IPS DF 6.9 (cell line): ENCODE measurements around the gene CYB561A3.

Source experiments
- DNase-seq: peaks from one replicate; pipeline ENCODE4 v3.0.0-alpha.2; 2013; ENCODE audit warnings: low read depth, low spot score
- H3K27ac ChIP-seq: one replicate; pipeline ENCODE4 v1.5.1; 2013; ENCODE audit warnings: low read length, control low read depth
- H3K27me3 ChIP-seq: 2 replicates; pipeline ENCODE4 v1.6.1; 2013; ENCODE audit warnings: mild to moderate bottlenecking, low read length; ENCODE audit not compliant: control insufficient read depth, insufficient read depth
- H3K36me3 ChIP-seq: 2 replicates; pipeline ENCODE4 v1.6.1; 2013; ENCODE audit warnings: low read length; ENCODE audit not compliant: control insufficient read depth, insufficient read depth
- H3K4me1 ChIP-seq: 2 replicates; pipeline ENCODE4 v1.6.1; 2013; ENCODE audit warnings: low read length; ENCODE audit not compliant: control insufficient read depth, insufficient read depth
- H3K4me3 ChIP-seq: 2 replicates; pipeline ENCODE4 v1.5.1; 2013; ENCODE audit warnings: mild to moderate bottlenecking, low read length
- H3K9me3 ChIP-seq: 2 replicates; pipeline ENCODE4 v1.6.1; 2013; ENCODE audit warnings: low read length, inconsistent platforms; ENCODE audit not compliant: control insufficient read depth, insufficient read depth
- WGBS: extraction: QIAGEN DNeasy Blood & Tissue Kit; methylation state at CpG from one replicate; pipeline ENCODE4 v1.1.7; 2013; ENCODE audit warnings: mixed read lengths, missing lambda C conversion rate; ENCODE audit not compliant: insufficient read length, insufficient coverage; 5-methylcytosine and 5-hydroxymethylcytosine counted together

CYB561A3 gene

GRCh38 chr11:61361741-61362541, at the start of gene CYB561A3, which contains the start of gene TMEM138:
Gene CYB561A3, minus strand, starts transcription at chr11:61361882. Its CDS starts 5,169 bp downstream, at chr11:61356713.
Gene TMEM138, plus strand, starts transcription at chr11:61362374. Its CDS starts 2,017 bp downstream, at chr11:61364391.
- DNase-seq: peak; percentile 57
- Histone ChIP-seq H3K27ac (no peak within 1 kb of the TSS), H3K36me3 (peaks cover 13% of the 10 kb centered on the region; the same call in 1 of the 2 replicates), H3K27me3 (no peaks in the 10 kb centered on the region), H3K9me3 (no peaks in the 10 kb centered on the region), H3K4me3 (peak within 1 kb of the TSS; percentile 51), H3K4me1 (no peaks in the 10 kb centered on the region)
- WGBS: no CpG with 5 or more reads among the region's 63 CpGs

GRCh38 chr11:61406991-61407728, 45.5 kb upstream of the CYB561A3 start:
- Histone ChIP-seq H3K27me3 (no peaks in the 10 kb centered on the region), H3K36me3 (peaks cover 45% of the 10 kb centered on the region), H3K27ac (no peak overlapping the region), H3K4me3 (no peak overlapping the region), H3K4me1 (no peaks in the 10 kb centered on the region), H3K9me3 (no peaks in the 10 kb centered on the region)
- DNase-seq: no peak
- WGBS: no CpG with 5 or more reads among the region's 5 CpGs

- no peak for DNase-seq
- Histone ChIP-seq H3K27ac (no peak overlapping the region), H3K4me1 (no peaks in the 10 kb centered on the region), H3K27me3 (no peaks in the 10 kb centered on the region), H3K9me3 (no peaks in the 10 kb centered on the region), H3K36me3 (peaks cover 39% of the 10 kb centered on the region), H3K4me3 (no peak overlapping the region)
- no CpG with 5 or more reads among the region's 2 CpGs for WGBS
Observed at GRCh38 chr11:61406067-61406466, 44.4 kb upstream of the CYB561A3 start.

- no peaks in the 10 kb centered on the region for H3K4me1 ChIP-seq
- H3K27me3 ChIP-seq: no peaks in the 10 kb centered on the region
- H3K36me3 ChIP-seq: peaks cover 27% of the 10 kb centered on the region
- no CpG with 5 or more reads among the region's 4 CpGs for WGBS
- no peaks in the 10 kb centered on the region for H3K9me3 ChIP-seq
- no peak overlapping the region for H3K27ac ChIP-seq
- H3K4me3 ChIP-seq: no peak overlapping the region
- no peak for DNase-seq
Observed at GRCh38 chr11:61404641-61405040, 43.0 kb upstream of the CYB561A3 start.

GRCh38 chr11:61404103-61404502, 42.4 kb upstream of the CYB561A3 start:
- H3K27me3 ChIP-seq: no peaks in the 10 kb centered on the region
- no peak overlapping the region for H3K4me3 ChIP-seq
- H3K9me3 ChIP-seq: no peaks in the 10 kb centered on the region
- WGBS: no CpG with 5 or more reads among the region's 5 CpGs
- H3K4me1 ChIP-seq: no peaks in the 10 kb centered on the region
- DNase-seq: no peak
- peaks cover 26% of the 10 kb centered on the region for H3K36me3 ChIP-seq
- H3K27ac ChIP-seq: no peak overlapping the region

- H3K9me3 ChIP-seq: no peaks in the 10 kb centered on the region
- no peaks in the 10 kb centered on the region for H3K27me3 ChIP-seq
- peaks cover 24% of the 10 kb centered on the region for H3K36me3 ChIP-seq
- no peak overlapping the region for H3K27ac ChIP-seq
- no CpG with 5 or more reads among the region's 1 CpG for WGBS
- DNase-seq: no peak
- H3K4me3 ChIP-seq: no peak overlapping the region
- no peaks in the 10 kb centered on the region for H3K4me1 ChIP-seq
Observed at GRCh38 chr11:61403658-61404057, 42.0 kb upstream of the CYB561A3 start.

GRCh38 chr11:61401573-61401972, 39.9 kb upstream of the CYB561A3 start:
- Histone ChIP-seq H3K9me3 (no peaks in the 10 kb centered on the region), H3K27me3 (no peaks in the 10 kb centered on the region), H3K27ac (no peak overlapping the region), H3K4me1 (no peaks in the 10 kb centered on the region), H3K4me3 (no peak overlapping the region), H3K36me3 (peaks cover 21% of the 10 kb centered on the region)
- no peak for DNase-seq
- no CpG with 5 or more reads among the region's 2 CpGs for WGBS

GRCh38 chr11:61401173-61401572, 39.5 kb upstream of the CYB561A3 start:
- H3K9me3 ChIP-seq: no peaks in the 10 kb centered on the region
- no peak overlapping the region for H3K4me3 ChIP-seq
- no peaks in the 10 kb centered on the region for H3K27me3 ChIP-seq
- no peaks in the 10 kb centered on the region for H3K4me1 ChIP-seq
- no peak overlapping the region for H3K27ac ChIP-seq
- H3K36me3 ChIP-seq: peaks cover 21% of the 10 kb centered on the region
- no CpG with 5 or more reads among the region's 2 CpGs for WGBS
- DNase-seq: no peak

- WGBS: no CpG with 5 or more reads among the region's 15 CpGs
- Histone ChIP-seq H3K4me1 (0 out of 2 replicates have a peak, but pooled peaks cover 2% of the 10 kb centered on the region), H3K27me3 (no peaks in the 10 kb centered on the region), H3K36me3 (0 out of 2 replicates have a peak, but pooled peaks cover 2% of the 10 kb centered on the region), H3K4me3 (peak overlapping the region; percentile 76; the same call in 1 of the 2 replicates), H3K27ac (no peak overlapping the region), H3K9me3 (no peaks in the 10 kb centered on the region)
- no peak for DNase-seq
Observed at GRCh38 chr11:61392981-61393595, 31.4 kb upstream of the CYB561A3 start.

GRCh38 chr11:61390161-61390560, 28.5 kb upstream of the CYB561A3 start:
- Histone ChIP-seq H3K36me3 (no peaks in the 10 kb centered on the region), H3K4me3 (no peak overlapping the region), H3K27me3 (no peaks in the 10 kb centered on the region), H3K9me3 (no peaks in the 10 kb centered on the region), H3K4me1 (0 out of 2 replicates have a peak, but pooled peaks cover 2% of the 10 kb centered on the region), H3K27ac (no peak overlapping the region)
- DNase-seq: no peak
- WGBS: no CpG with 5 or more reads among the region's 1 CpG
